Measurements from ENCODE around the gene SMIM44. TPM values are rescaled to one million over a fixed set of nuclear protein-coding genes. Genes with fewer than 3 reads are reported as not detected.
"Not testable (repeated sequence)": the region's sequence is repeated elsewhere in the genome, so short reads cannot be mapped to it uniquely, and the experiment has no call there.

The SMIM44 gene
- total RNA-seq: not detected in 2 replicates
- long read RNA-seq: 0 reads

- Mint-ChIP-seq H3K4me1 (no peaks in the 10 kb centered on the region), H3K9me3 (no peaks in the 10 kb centered on the region), H3K27me3 (ENCODE audit: low read depth) (peaks cover 27% of the 10 kb centered on the region), H3K36me3 (ENCODE audit: low read depth) (no peaks in the 10 kb centered on the region), H3K4me3 (no peak within 1 kb of the TSS), H3K27ac (ENCODE audit: unreplicated experiment) (no peak within 1 kb of the TSS)
- no peak for DNase-seq (ENCODE audit: low read depth, low spot score)
- no peak for TF ChIP-seq CTCF (conservative IDR thresholded peaks at IDR 0.05)
Observed at GRCh38 chr19:3483226-3483628, at the start of gene SMIM44. SMIM44 (minus strand) TSS chr19:3483441; CDS start chr19:3483403, 38 bp downstream.

DNA sequence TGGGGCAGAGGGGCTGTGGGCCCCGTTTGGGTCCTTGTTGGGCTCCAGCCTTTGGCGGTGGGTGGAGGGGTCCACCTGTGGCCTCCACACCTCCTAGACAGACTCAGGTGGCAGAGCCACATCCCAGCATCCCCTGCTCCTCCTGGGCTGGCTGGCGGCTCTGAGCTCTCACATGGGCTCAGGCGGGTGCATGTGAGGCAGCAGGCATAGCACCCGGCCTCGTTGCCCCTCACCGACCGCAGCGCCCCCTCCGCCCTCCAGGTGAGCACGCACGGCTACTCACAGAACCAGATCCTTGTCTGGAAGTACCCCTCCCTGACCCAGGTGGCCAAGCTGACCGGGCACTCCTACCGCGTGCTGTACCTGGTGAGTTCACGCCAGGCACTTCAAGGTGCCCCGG lies 49.8 kb upstream of the SMIM44 start:
- Mint-ChIP-seq H3K27me3 (ENCODE audit: low read depth) (no peaks in the 10 kb centered on the region), H3K4me3 (no peak overlapping the region), H3K36me3 (ENCODE audit: low read depth) (peaks cover 3% of the 10 kb centered on the region), H3K27ac (ENCODE audit: unreplicated experiment) (no peak overlapping the region), H3K9me3 (no peaks in the 10 kb centered on the region), H3K4me1 (no peaks in the 10 kb centered on the region)
- no peak for TF ChIP-seq CTCF (conservative IDR thresholded peaks at IDR 0.05)
- DNase-seq (ENCODE audit: low read depth, low spot score): no peak

DNA sequence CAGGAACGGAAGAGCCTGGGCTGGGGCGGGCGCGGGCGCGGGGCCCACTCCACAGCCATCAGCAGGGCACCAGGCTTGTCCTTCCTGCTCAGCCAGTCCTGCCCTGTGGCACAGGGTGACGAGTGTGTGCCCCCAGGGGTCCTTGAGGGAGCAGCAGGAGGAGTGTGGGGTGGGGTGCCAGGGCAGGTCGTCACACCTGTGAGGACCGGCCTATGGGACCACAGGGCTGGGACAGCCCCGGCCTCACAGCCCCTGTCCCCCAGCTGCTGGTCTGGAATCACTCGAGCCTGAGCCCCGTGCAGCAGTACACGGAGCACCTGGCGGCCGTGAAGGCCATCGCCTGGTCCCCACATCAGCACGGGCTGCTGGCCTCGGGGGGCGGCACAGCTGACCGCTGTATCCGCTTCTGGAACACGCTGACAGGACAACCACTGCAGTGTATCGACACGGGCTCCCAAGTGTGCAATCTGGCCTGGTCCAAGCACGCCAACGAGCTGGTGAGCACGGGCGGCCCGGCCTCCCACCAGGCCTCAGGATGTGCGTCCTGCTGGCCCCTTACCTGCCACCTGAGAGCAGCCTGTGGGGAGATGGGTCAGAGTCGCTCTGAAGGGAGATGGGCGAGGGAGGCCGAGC lies 49.0 kb upstream of the SMIM44 start:
- no peaks in the 10 kb centered on the region for H3K4me1 Mint-ChIP-seq
- DNase-seq (ENCODE audit: low read depth, low spot score): no peak
- H3K27me3 Mint-ChIP-seq (ENCODE audit: low read depth): no peaks in the 10 kb centered on the region
- no peaks in the 10 kb centered on the region for H3K9me3 Mint-ChIP-seq
- no peak for TF ChIP-seq CTCF (conservative IDR thresholded peaks at IDR 0.05)
- no peak overlapping the region for H3K27ac Mint-ChIP-seq (ENCODE audit: unreplicated experiment)
- H3K36me3 Mint-ChIP-seq (ENCODE audit: low read depth): peaks cover 3% of the 10 kb centered on the region
- no peak overlapping the region for H3K4me3 Mint-ChIP-seq

DNA sequence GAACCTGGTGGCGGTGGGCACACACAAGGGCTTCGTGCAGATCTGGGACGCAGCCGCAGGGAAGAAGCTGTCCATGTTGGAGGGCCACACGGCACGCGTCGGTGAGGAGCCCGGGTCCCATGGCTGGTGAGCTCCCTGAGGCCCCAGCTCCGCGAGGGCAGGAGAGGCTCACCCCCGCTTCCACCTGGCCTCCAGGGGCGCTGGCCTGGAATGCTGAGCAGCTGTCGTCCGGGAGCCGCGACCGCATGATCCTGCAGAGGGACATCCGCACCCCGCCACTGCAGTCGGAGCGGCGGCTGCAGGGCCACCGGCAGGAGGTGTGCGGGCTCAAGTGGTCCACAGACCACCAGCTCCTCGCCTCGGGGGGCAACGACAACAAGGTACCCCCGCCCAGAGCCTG lies 48.5 kb upstream of the SMIM44 start:
- no peaks in the 10 kb centered on the region for H3K4me1 Mint-ChIP-seq
- H3K36me3 Mint-ChIP-seq (ENCODE audit: low read depth): peaks cover 3% of the 10 kb centered on the region
- DNase-seq (ENCODE audit: low read depth, low spot score): no peak
- no peaks in the 10 kb centered on the region for H3K27me3 Mint-ChIP-seq (ENCODE audit: low read depth)
- H3K9me3 Mint-ChIP-seq: no peaks in the 10 kb centered on the region
- TF ChIP-seq CTCF (conservative IDR thresholded peaks at IDR 0.05): no peak
- no peak overlapping the region for H3K27ac Mint-ChIP-seq (ENCODE audit: unreplicated experiment)
- H3K4me3 Mint-ChIP-seq: no peak overlapping the region

DNA sequence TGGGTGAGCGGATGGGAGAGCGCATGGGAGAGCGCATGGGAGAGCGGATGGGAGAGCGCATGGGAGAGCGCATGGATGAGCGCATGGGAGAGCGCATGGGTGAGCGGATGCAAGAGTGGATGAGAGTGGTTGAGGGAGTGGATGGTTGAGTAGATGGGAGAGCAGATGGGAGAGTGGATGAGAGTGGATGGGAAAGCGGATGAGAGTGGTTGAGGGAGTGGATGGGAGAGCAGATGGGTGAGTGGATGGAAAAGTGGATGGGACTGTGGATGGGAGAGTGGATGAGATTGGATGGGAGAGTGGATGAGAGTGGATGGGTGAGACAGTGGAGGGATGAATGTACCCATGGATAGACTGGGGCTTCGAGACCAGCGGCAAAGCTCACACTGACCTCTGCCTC lies 47.1 kb upstream of the SMIM44 start:
- no peaks in the 10 kb centered on the region for H3K4me1 Mint-ChIP-seq
- no peaks in the 10 kb centered on the region for H3K9me3 Mint-ChIP-seq
- peaks cover 3% of the 10 kb centered on the region for H3K36me3 Mint-ChIP-seq (ENCODE audit: low read depth)
- H3K27ac Mint-ChIP-seq (ENCODE audit: unreplicated experiment): no peak overlapping the region
- TF ChIP-seq CTCF (conservative IDR thresholded peaks at IDR 0.05): no peak
- H3K27me3 Mint-ChIP-seq (ENCODE audit: low read depth): no peaks in the 10 kb centered on the region
- DNase-seq (ENCODE audit: low read depth, low spot score): no peak
- no peak overlapping the region for H3K4me3 Mint-ChIP-seq

DNA sequence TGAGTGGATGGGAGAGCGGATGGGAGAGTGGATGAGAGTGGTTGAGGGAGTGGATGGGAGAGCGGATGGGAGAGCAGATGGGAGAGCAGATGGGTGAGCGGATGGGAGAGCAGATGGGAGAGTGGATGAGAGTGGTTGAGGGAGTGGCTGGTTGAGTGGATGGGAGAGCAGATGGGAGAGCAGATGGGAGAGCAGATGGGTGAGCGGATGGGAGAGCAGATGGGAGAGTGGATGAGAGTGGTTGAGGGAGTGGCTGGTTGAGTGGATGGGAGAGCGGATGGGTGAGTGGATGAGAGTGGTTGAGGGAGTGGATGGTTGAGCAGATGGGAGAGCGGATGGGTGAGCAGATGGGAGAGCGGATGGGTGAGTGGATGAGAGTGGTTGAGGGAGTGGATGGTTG lies 46.1 kb upstream of the SMIM44 start:
- not testable (repeated sequence) for H3K4me1 Mint-ChIP-seq; H3K36me3 Mint-ChIP-seq (ENCODE audit: low read depth); H3K27me3 Mint-ChIP-seq (ENCODE audit: low read depth); H3K9me3 Mint-ChIP-seq; H3K27ac Mint-ChIP-seq (ENCODE audit: unreplicated experiment); H3K4me3 Mint-ChIP-seq; DNase-seq (ENCODE audit: low read depth, low spot score)

Data from neural crest cell (in vitro differentiated cells).